SKM-1 (cell line): Measurements from ENCODE around the gene FAM219B.
A peak's percentile ranks its signal among the peaks of the same experiment; 100 is the strongest.
"Not testable (repeated sequence)": the region's sequence is repeated elsewhere in the genome, so short reads cannot be mapped to it uniquely, and the experiment has no call there.

ENCODE experiments used
- DNase-seq: peaks from one replicate; lab custom pipeline; 2025; ENCODE audit not compliant: unreplicated experiment; lab: John Stamatoyannopoulos, UW

The FAM219B gene

GRCh38 chr15:74906450-74907162 lies at the start of gene FAM219B:
Gene FAM219B, minus strand, starts transcription at chr15:74906851. Its CDS starts 51 bp downstream, at chr15:74906800.
- DNase-seq, result peak; percentile 87

- no peak for DNase-seq
Observed at GRCh38 chr15:74955796-74956647, 49.4 kb upstream of the FAM219B start.

GRCh38 chr15:74955017-74955416 lies 48.4 kb upstream of the FAM219B start:
- no peak for DNase-seq

- DNase-seq, result no peak
Observed at GRCh38 chr15:74954515-74954914, 47.9 kb upstream of the FAM219B start.

GRCh38 chr15:74951006-74951405 lies 44.4 kb upstream of the FAM219B start:
- no peak for DNase-seq

- DNase-seq, result peak; percentile 46
Observed at GRCh38 chr15:74950078-74950908, 43.6 kb upstream of the FAM219B start.

GRCh38 chr15:74937590-74938371 lies 31.1 kb upstream of the FAM219B start, which contains the start of gene COX5A:
Gene COX5A, minus strand, starts transcription at chr15:74938073. Its CDS starts 59 bp downstream, at chr15:74938014.
- peak; percentile 88 for DNase-seq

GRCh38 chr15:74937272-74937589 lies 30.6 kb upstream of the FAM219B start:
- no peak for DNase-seq

GRCh38 chr15:74935193-74935592 lies 28.5 kb upstream of the FAM219B start:
- not testable (repeated sequence) for DNase-seq

GRCh38 chr15:74933573-74933972 lies 26.9 kb upstream of the FAM219B start:
- no peak for DNase-seq

- no peak for DNase-seq
Observed at GRCh38 chr15:74928771-74929198, 22.1 kb upstream of the FAM219B start.

- DNase-seq, result no peak
Observed at GRCh38 chr15:74924525-74924924, 17.9 kb upstream of the FAM219B start.

GRCh38 chr15:74920456-74920855 lies 13.8 kb upstream of the FAM219B start:
- DNase-seq, result no peak

GRCh38 chr15:74917676-74918075 lies 11.0 kb upstream of the FAM219B start:
- no peak for DNase-seq

- DNase-seq, result not testable (repeated sequence)
Observed at GRCh38 chr15:74913799-74914198, 7.1 kb upstream of the FAM219B start.

GRCh38 chr15:74913041-74913440 lies 6.4 kb upstream of the FAM219B start:
- no peak for DNase-seq

GRCh38 chr15:74908635-74909034 lies 2.0 kb upstream of the FAM219B start:
- no peak for DNase-seq

- no peak for DNase-seq
Observed at GRCh38 chr15:74907163-74907870, 666 bp upstream of the FAM219B start.

GRCh38 chr15:74906067-74906449 lies 593 bp downstream of the FAM219B start:
- DNase-seq, result no peak
